GM19455 (cell line): Measurements from ENCODE around the gene GABARAP.

ENCODE experiments used
- ATAC-seq: cut with Tn5 transposase; IDR thresholded peaks from one replicate; pipeline ENCODE4 v1.9.1; 2021; ENCODE audit not compliant: unreplicated experiment

GABARAP gene

DNA sequence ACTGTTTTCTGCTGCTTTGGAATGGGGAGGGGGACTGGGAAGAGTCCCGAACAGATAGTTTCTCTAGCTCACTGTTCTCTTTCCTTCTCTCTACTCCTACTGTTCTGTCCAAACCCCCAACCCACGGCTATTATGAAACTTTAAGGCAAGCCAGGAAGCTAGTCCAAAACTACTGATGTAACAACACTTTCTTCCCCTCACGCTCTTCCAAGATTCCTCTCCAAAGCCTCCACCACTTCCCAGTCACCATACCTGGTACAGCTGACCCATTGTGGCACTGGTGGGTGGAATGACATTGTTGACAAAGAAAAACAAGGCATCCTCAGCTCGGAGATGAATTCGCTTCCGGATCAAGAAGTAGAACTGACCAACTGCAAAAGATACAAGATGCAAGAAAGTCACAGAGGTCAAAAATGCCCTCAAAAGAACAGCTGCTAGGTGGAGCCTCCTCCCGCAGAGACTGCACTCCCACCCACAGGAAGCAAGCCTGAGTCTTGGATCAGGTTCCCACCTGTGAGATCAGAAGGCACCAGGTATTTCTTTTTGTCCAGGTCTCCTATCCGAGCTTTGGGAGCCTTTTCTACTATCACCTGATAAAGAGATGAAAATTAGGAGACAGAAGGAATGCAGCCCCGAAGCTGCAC, 1.0 kb downstream of the GABARAP start:
- ATAC-seq = no peak

GRCh38 chr17:7240375-7240774, 1.9 kb downstream of the GABARAP start:
- no peak for ATAC-seq

GRCh38 chr17:7239091-7240027, 2.9 kb downstream of the GABARAP start, which contains the start of gene PHF23:
Gene PHF23, minus strand, starts transcription at chr17:7239457. Its CDS starts 178 bp downstream, at chr17:7239279.
- ATAC-seq = peak; percentile 42

DNA sequence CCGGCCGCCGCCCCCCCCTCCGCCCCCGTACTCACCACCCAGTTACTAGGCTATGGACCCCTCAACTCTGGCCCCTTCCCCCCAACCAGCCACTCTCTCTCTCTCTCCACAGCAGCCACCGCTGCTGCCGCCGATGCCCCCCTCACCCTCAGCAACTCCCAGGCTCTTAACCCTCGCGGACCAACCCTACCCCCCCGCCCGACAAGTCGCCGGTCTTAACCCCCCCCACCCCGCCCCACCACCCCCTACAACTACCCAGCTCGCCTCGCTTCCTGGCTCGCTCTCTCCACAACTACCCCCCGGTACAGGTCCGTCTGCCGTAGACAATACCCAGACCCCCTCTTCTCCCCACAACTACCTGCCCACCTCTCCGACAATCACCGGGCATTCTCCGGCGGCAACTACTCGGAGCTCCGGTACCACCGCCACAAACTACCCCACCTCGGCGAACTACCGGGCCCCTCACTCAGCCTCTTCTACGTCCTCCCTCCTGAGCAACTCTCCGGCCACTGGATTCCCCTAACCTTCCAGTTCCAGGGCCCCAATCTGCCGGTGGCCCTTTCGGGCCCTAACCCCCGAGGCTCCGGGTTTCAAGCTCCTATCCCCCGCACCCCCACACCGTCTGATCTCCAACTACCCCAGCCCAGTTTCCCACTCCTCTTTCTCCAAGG, 3.7 kb downstream of the GABARAP start:
- no peak for ATAC-seq

GRCh38 chr17:7237761-7238419, 4.4 kb downstream of the GABARAP start:
- no peak for ATAC-seq

GRCh38 chr17:7237266-7237760, 4.9 kb downstream of the GABARAP start:
- no peak for ATAC-seq

DNA sequence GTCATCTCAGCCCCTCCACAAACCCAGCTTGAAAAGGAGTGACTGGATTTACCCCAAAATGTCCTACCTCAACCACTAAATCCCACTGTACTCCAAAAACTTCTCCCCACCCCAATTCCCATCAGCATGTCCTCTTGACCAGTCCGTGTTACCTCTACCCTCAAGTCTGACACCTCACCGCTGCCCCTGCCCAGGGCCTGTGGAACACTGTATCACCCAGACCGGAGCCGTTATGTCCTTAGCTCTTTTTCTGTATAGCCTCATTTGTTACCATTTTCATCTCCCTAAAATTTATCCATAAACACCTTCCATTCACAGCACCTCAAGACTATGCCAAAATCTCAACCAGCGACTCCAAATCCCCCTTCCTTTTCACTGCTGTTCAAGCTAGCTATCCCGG, 5.4 kb downstream of the GABARAP start:
- ATAC-seq = no peak

- no peak for ATAC-seq
Observed at GRCh38 chr17:7235693-7236665, 6.3 kb downstream of the GABARAP start.

GRCh38 chr17:7234083-7234951, 7.9 kb downstream of the GABARAP start, which contains the start of gene DVL2:
Gene DVL2, minus strand, starts transcription at chr17:7234517. Its CDS starts 255 bp downstream, at chr17:7234262.
- peak; percentile 52 for ATAC-seq

GRCh38 chr17:7233701-7234082, 8.6 kb downstream of the GABARAP start:
- no peak for ATAC-seq

DNA sequence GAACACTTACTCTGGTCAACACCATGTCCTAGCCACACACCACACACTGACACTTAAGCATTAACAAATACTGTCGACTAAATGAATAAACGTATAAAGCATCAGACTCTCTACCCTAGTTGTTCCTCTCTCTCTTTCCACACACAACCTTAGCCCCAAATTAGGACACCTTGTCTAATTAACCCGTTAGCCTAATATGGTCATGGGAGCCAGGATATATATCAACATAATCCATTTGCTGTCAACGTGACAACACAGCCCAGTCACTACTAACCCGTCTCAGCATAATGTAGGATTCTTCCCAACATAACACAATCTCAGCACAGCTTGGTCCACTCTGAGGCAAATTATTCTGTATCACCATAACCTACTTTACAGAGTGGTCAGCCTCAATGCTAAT, 10.1 kb downstream of the GABARAP start:
- no peak for ATAC-seq

GRCh38 chr17:7229504-7229903, 12.7 kb downstream of the GABARAP start:
- no peak for ATAC-seq

GRCh38 chr17:7228920-7229319, 13.3 kb downstream of the GABARAP start:
- no peak for ATAC-seq

- no peak for ATAC-seq
Observed at GRCh38 chr17:7226721-7227710, 15.2 kb downstream of the GABARAP start.

DNA sequence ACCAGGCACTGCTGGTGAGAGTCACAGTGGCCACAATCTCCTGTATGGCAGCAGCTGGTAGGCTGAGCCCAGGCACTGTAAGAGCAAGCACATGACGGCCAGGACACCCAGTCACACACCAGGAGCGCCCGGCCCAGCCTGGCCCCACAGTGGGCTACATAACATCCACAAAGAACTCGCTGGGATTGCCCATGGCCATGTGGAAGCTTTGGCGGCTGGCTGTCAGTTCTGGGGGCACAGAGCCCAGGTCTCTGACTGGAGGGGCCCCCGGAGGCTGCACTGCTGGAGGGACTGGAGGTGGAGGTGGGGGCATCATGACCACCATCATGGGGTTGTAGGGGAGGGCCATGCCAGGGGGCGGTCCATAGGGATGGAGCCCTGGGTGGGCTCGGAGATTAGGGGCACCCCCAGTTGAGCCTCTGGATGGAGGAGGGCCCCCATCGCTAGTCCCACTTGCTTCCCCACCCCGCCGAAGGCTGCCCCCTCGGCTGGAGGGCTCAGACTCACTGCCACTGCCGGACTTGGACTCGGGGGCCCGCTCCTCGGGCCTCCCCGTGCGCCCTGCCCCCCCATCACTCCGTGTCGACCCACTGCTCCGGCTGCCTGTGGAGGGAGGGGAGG, 16.4 kb downstream of the GABARAP start:
- no peak for ATAC-seq

GRCh38 chr17:7224661-7225111, 17.6 kb downstream of the GABARAP start:
- ATAC-seq = no peak

DNA sequence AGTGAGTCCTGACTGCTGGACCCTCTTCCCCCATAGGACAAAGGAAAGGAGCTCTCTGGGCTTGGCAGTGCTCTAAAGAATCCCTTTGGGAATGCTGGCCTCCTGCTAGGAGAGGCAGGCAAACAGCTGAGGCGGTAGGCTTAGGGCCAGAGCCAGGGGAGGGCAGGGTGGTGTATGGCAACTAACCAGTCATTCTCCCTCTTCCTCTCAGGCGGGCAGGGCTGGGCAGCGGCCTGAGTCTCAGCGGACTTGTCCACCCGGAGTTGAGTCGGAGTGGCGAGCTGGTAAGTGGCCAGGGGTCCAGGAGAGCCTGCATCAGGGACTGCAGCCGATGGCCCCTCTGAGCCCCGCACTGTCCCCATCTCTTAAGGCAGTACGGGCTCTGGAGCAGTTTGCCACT, 18.1 kb downstream of the GABARAP start:
- no peak for ATAC-seq
